Smooth muscle cell (in vitro differentiated cells): ENCODE data around the gene SFXN5. TPM values are rescaled to one million over a fixed set of nuclear protein-coding genes. Genes with fewer than 3 reads are reported as not detected.
"Not testable (repeated sequence)": the region's sequence is repeated elsewhere in the genome, so short reads cannot be mapped to it uniquely, and the experiment has no call there.

Experiments used
- DNase-seq: peaks from one replicate; lab custom pipeline; 2025; ENCODE audit not compliant: unreplicated experiment; lab: John Stamatoyannopoulos, UW
- H2AFZ ChIP-seq: fragments of 200-600 bp; sonication (generic); 2 replicates; pipeline ENCODE4 v1.6.0; 2016; ENCODE audit warnings: antibody characterized with exemption, low read depth, mild to moderate bottlenecking
- H3F3A ChIP-seq: fragments of 200-600 bp; sonication (generic); 2 replicates; pipeline ENCODE4 v1.6.0; 2017; ENCODE audit warnings: antibody characterized with exemption, low read depth
- H3K27ac ChIP-seq: fragments of 200-600 bp; sonication (generic); 2 replicates; pipeline ENCODE4 v1.5.1; 2016; ENCODE audit warnings: low read depth, mild to moderate bottlenecking
- H3K27me3 ChIP-seq: fragments of 200-600 bp; sonication (generic); 2 replicates; pipeline ENCODE4 v1.6.1; 2016; ENCODE audit warnings: low read depth, mild to moderate bottlenecking
- H3K36me3 ChIP-seq: fragments of 200-600 bp; sonication (generic); 2 replicates; pipeline ENCODE4 v1.5.1; 2016; ENCODE audit warnings: low read depth
- H3K4me1 ChIP-seq: fragments of 200-600 bp; sonication (generic); 2 replicates; pipeline ENCODE4 v1.5.1; 2016; ENCODE audit warnings: low read depth
- H3K4me2 ChIP-seq: fragments of 200-600 bp; sonication (generic); 2 replicates; pipeline ENCODE4 v1.6.0; 2016; ENCODE audit warnings: mild to moderate bottlenecking
- H3K4me3 ChIP-seq: fragments of 200-600 bp; sonication (generic); 2 replicates; pipeline ENCODE4 v1.5.1; 2016; ENCODE audit warnings: mild to moderate bottlenecking
- H3K79me2 ChIP-seq: fragments of 200-600 bp; sonication (generic); 2 replicates; pipeline ENCODE4 v1.6.0; 2016; ENCODE audit warnings: low read depth, mild to moderate bottlenecking
- H3K9ac ChIP-seq: fragments of 200-600 bp; sonication (generic); 2 replicates; pipeline ENCODE4 v1.6.0; 2016; ENCODE audit warnings: low read depth
- H3K9me3 ChIP-seq: fragments of 200-600 bp; sonication (generic); replicated peaks from 2 replicates; pipeline ENCODE4 v1.5.1; 2016; ENCODE audit warnings: low read depth
- H4K20me1 ChIP-seq: fragments of 200-600 bp; sonication (generic); 2 replicates; pipeline ENCODE4 v1.6.0; 2016; ENCODE audit warnings: low read depth
- CTCF ChIP-seq: fragments of 200-600 bp; sonication (generic); IDR thresholded peaks from 2 replicates; pipeline ENCODE4 v1.5.1; 2017; ENCODE audit warnings: borderline replicate concordance, mild to moderate bottlenecking, antibody characterized with exemption; ENCODE audit not compliant: insufficient read depth, poor library complexity, severe bottlenecking
- WGBS: methylation state at CpG from one replicate; pipeline ENCODE4 v1.1.7; 2016; ENCODE audit warnings: low lambda C conversion rate; 5-methylcytosine and 5-hydroxymethylcytosine counted together
- polyA plus RNA-seq: library from polyadenylated mRNA; unstranded; fragments of >200 nt; fragmentation: Nextera tagmentation; extraction: Ambion mirVana; gene quantifications from 2 replicates; pipeline ENCODE4 v1.2.1, GENCODE V29; 2016
- total RNA-seq: library from RNA; depleted of rRNA; stranded (reverse); fragments of >200 nt; gene quantifications from 2 replicates; pipeline ENCODE4 v1.2.3, GENCODE V29; 2014

SFXN5 gene
- total and polyA plus RNA-seq, 2 experiments from 2014 or later, result 6.9 to 8.3 TPM

- H3K27ac ChIP-seq, result no peak overlapping the region
- peaks cover 27% of the 10 kb centered on the region for H3K4me1 ChIP-seq
- H2AFZ ChIP-seq, result no peak overlapping the region
- no peak overlapping the region for H3K9ac ChIP-seq
- H3F3A ChIP-seq, result no peaks in the 10 kb centered on the region
- no peaks in the 10 kb centered on the region for H3K36me3 ChIP-seq
- no peaks in the 10 kb centered on the region for H3K79me2 ChIP-seq
- H3K9me3 ChIP-seq, result no peaks in the 10 kb centered on the region
- H3K27me3 ChIP-seq, result peaks cover 99% of the 10 kb centered on the region
- TF ChIP-seq CTCF, result no peak
- no peak for DNase-seq
- H3K4me2 ChIP-seq, result no peak overlapping the region
- no peak overlapping the region for H3K4me3 ChIP-seq
- 31% methylated on average over 7 of the region's 7 CpGs for WGBS
- peaks cover 6% of the 10 kb centered on the region for H4K20me1 ChIP-seq
Observed at GRCh38 chr2:72913486-72914205, 157.9 kb downstream of the SFXN5 start.

- no peak for TF ChIP-seq CTCF
- Histone ChIP-seq H3K9ac (no peak overlapping the region), H2AFZ (no peak overlapping the region), H3K4me1 (peaks cover 14% of the 10 kb centered on the region), H3K27me3 (peaks cover 95% of the 10 kb centered on the region), H3K27ac (no peak overlapping the region), H4K20me1 (no peaks in the 10 kb centered on the region), H3F3A (no peaks in the 10 kb centered on the region), H3K9me3 (no peaks in the 10 kb centered on the region), H3K79me2 (no peaks in the 10 kb centered on the region), H3K36me3 (no peaks in the 10 kb centered on the region), H3K4me3 (no peak overlapping the region), H3K4me2 (no peak overlapping the region)
- WGBS, result 45% methylated on average over 1 of the region's 1 CpG
- no peak for DNase-seq
Observed at GRCh38 chr2:72911256-72911655, 160.3 kb downstream of the SFXN5 start.

GRCh38 chr2:72908741-72909140 is 162.8 kb downstream of the SFXN5 start:
- Histone ChIP-seq H3F3A (no peaks in the 10 kb centered on the region), H3K4me3 (no peak overlapping the region), H3K9me3 (no peaks in the 10 kb centered on the region), H2AFZ (no peak overlapping the region), H3K36me3 (no peaks in the 10 kb centered on the region), H3K9ac (no peak overlapping the region), H3K79me2 (no peaks in the 10 kb centered on the region), H3K27ac (no peak overlapping the region), H4K20me1 (no peaks in the 10 kb centered on the region), H3K4me1 (no peaks in the 10 kb centered on the region), H3K27me3 (peaks cover 95% of the 10 kb centered on the region), H3K4me2 (no peak overlapping the region)
- no peak for DNase-seq
- TF ChIP-seq CTCF, result no peak
- 81% methylated on average over 3 of the region's 3 CpGs for WGBS

GRCh38 chr2:72907369-72907768 is 164.1 kb downstream of the SFXN5 start:
- not testable (repeated sequence) for H2AFZ ChIP-seq, H3F3A ChIP-seq, H3K9ac ChIP-seq, H3K4me3 ChIP-seq, H3K79me2 ChIP-seq, DNase-seq, H4K20me1 ChIP-seq, H3K27ac ChIP-seq, H3K36me3 ChIP-seq, H3K4me1 ChIP-seq, H3K4me2 ChIP-seq, H3K9me3 ChIP-seq
- WGBS, result 92% methylated on average over 13 of the region's 13 CpGs
- H3K27me3 ChIP-seq, result peaks cover 95% of the 10 kb centered on the region
